CD1c-positive myeloid dendritic cell (primary cell): ENCODE results near the gene SLCO4A1.
"Not testable (repeated sequence)": the region's sequence is repeated elsewhere in the genome, so short reads cannot be mapped to it uniquely, and the experiment has no call there.

ENCODE experiments used
- DNase-seq: peaks from one replicate; pipeline ENCODE4 v3.0.0-alpha.2; 2016; ENCODE audit errors: extremely low spot score

Gene SLCO4A1

DNA sequence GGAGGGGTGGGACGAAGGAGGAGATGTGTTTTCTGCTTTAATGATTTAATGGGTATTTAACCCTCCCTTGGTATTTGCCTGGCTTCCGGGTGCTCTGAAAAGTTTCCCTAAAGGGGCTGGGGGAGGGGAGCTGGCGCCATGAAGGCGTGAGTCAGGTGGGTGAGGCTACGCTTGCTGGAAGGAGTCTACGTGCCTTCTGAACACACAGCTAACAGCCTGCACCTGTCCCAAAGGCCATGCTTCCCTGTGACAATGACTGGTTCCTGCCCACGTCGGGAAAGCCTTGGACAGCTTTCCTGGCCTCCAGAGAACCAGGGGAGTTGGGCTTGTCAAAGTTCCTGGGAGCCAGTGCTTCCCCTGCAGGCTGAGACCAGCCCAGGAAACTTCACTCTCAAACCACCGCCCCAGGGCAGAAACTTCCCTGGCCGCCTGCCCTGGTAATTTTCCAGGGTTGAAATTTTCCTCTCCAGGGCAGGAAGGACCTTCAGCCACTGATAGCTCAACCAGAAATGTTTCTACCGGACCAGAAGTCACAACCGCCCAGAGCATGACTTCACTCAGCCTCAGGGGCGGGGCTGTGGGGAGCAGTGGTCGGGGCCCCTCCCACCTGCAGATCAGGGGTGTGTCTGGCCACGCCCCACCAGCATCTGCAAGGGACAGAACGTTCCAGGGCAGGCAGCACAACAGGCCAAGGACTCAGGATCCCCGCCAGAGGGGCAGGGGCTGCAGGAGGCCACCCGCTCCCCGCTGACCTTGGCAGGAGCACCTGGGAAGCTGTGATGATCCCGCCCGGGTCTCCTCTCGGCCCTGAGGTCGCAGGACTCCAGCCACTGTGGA, 18.6 kb upstream of the SLCO4A1 start:
- DNase-seq, result peak; percentile 90

DNA sequence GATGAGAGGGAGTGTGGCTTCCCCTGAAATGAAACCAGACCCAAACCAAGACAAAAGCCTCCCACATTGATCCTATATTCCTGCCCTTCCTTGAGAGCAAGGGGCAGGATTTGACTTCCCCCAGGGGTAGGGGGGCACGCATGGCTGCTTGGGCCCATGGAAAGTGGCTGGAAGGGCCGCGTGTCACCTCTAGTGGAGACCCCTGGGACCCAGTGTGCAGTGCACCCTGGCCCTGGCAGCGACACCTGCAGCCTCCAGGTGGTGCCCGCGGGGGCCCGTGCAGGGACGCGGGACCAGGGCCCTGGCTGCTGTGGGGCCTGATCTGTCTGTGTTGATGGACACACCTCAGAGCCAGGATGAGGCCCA, 18.0 kb upstream of the SLCO4A1 start:
- no peak for DNase-seq

DNA sequence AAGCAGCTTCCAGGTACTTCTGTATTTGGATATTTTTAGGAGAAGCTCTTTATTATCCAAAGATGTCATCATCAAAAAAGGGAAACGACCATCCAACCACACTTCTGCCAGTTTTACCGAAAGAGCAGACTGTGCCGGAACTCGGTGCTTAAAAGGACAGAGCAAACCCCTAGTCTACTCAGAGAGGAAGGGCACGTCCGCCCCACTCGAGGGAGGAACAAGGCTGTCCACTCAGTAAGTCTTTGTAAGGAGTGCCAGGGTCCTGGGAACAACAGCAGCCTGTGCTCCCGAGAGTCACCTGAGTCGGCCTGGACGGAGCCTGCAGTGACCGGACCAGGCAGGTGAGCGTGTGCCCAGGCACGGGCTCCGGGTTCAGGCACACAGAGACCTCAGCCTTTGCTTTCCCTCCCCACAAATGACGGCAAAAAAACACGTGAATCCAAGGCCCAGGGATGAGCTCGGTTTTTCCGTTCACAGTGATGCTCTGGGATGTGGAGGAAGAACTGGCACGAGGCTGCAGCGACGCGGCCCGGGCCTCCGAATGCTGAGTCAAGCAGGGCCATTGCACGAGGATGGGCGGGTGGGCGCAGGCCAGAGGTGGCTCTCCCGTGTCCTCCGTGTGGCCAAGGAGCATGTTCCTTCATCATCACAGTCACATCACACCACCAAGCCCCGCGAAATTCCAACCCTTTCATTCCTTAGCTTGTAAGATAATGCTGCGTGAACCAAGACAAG, 17.4 kb upstream of the SLCO4A1 start:
- DNase-seq, result peak; percentile 85

DNA sequence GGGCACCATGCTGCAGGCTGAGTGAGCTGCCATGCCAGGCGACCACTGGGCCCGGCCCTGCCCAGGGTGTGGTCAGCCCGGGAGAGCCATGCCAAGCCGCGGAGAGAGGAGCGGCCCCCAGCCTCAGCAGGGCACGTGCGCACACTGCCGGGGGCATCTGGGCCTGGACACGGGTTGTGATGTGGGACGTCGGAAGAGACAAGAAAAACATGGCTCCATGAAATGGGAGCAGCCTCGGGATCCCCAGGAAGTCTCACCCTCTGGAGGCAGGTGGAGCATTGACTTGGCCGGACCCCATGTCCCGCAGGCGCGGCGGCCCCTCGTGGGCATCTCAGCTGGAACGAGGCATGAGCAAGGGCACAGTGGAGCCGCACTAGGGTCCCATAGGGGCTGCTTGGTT, 16.8 kb upstream of the SLCO4A1 start:
- no peak for DNase-seq

DNA sequence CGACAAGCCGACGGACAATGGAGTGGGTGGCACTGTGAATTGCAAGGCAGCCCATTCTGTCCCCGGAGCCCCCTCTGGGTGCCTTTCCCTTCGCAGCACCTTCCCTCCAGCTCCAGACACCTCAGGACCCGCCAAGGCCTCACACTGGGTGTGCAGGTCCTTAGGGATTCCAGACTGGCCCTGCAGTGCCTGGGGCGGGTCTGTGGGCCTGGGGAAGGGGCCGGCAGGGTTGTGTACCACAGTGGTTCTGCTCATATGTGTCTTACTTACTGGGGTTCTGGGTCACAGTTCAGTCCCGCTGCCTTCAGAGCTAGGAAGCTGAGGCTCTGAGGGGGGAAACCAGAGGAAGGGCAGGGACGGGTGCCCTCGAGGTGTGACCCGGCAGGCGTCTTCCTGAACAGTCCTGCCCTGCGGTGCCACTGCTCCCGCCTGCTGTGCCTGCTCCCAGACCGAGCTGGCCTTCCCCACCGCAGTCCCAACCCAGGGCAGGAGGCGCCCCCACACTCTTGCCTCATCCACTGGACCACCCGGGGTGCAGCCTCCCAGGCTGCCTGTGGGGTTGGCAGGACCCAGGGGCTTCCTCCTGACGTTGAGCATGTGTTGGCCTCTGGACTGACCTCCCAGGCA, 16.3 kb upstream of the SLCO4A1 start:
- no peak for DNase-seq

GRCh38 chr20:62627425-62627824, 14.9 kb upstream of the SLCO4A1 start:
- DNase-seq, result not testable (repeated sequence)

DNA sequence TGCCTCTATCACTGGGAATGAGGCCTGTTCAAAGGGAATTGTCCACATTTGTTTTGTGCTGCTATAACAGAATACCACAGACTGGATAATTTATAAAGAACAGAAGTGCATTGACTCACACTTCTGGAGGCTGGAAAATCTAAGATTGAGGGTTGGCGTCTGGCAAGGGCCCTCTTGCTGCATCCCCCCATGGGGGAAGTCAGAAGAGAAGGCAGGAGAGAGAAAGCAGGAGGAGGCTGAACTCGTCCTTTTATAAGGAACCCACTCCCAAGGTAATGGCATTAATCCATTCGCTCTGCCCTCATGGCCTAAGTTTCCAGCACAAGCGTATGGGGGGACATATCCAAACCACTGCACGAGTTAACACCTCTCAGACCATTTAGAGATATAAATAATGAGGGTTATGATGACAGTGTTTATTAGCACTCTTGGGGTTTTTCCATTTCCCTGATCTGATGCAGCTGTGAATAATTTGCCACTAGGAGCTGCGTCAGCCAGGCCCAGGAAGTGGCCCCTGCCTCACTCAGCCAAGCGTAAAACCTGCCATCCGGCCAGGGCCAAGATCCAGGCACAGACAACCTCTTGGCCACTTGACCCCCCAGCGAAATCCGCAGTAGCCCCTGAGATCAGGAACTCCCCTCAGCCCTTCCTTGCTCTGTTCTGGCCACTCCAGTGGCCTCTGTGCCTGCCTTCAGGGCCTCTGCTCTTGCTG, 14.2 kb upstream of the SLCO4A1 start:
- no peak for DNase-seq

GRCh38 chr20:62628691-62629090, 13.6 kb upstream of the SLCO4A1 start:
- DNase-seq, result no peak

DNA sequence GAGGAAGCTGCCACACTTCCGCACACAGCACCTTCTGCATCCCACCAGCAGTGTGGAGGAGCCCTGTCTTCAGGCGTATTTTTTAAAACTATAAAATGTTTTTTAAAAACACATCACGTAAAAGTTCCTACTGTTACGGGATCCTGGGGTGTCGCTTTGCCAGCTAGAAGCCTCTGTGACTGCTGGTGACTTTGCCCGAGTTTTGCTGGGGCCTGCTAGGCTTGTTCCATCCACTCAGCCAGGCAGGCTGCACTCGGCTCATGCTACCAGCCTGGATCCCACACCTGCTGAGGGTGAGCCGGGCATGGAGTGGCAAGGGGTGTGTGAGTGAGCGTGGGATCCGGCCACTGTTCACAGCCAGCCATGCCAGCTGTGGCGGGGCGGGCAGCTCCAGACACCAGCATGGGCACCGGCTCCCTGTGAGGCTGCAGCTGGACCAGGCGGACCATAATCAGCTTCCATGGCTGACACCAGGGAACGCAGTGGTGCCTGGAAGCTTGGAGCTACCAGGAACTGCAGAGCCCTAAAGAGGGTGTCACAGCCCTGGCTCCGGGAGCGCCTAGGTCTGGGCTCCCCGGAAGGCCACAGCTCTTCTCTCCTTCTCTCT, 12.3 kb upstream of the SLCO4A1 start:
- no peak for DNase-seq

DNA sequence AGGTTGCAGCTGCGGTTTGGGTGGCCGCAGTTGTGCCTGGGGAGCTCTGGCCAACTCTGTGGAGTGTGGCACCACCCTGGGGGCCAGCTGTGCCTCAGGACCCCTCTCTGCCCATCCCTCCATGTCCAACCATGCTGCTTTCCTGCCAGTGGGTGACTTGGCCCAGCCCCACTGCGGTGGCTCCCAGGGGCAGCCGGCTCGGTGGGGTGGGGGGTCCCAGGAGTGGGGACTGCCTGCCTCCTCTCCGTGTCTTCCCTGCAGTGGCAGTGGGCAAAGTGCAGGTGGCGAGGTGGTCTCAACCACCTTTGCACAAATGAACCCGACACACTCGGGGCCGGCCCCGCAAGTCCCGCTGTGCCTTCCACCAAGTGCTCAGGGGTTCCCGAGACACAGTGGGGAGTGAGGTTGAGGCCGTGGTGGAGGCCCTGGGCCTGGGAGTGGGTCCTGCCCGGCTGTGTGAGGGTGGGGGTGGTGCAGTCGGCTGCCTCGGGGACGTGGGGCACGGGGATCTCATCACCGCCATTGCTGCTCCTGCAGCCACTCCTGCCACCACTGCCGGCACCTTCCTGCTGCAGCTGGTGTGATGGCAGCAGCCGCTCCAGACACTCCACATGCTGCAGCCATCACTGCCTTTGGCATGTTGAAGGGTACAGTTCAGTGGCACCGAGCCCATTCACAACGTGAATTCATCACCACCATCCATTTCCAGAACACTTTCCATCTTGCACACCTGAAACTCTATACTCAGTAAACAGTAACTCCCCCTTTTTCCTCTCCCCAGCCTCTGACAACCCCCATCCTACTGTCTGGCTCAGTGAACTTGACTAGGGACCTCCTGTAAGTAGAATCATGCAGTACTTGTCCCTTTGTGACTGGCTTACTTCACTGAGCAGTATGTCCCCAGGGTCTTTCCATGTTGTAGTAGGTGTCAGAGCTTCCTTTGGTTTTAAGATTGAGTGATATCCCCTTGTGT, 10.7 kb upstream of the SLCO4A1 start:
- no peak for DNase-seq

DNA sequence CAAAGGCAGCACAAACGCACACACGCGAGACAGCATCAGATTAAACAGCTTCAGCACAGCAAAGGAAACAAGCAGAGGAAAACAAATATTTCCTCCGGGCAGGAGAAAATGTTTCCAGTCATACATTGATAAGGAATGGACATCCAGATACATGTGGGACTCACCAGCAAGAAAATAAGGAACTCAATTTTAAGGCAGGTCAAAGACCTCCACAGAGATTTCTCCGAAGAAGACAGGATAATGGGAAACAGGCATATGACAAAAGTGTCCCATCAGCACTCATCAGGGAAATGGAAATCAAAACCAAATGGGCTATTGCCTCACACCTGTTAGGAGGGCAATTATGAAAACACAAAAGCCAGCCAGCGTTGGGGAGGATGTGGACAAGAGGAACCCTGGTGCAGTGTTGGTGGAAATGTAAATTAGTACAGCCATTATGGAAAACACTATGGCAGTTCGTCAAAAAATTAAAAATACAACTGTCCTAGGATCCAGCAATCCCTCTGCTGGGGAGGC, 9.7 kb upstream of the SLCO4A1 start:
- DNase-seq, result no peak

DNA sequence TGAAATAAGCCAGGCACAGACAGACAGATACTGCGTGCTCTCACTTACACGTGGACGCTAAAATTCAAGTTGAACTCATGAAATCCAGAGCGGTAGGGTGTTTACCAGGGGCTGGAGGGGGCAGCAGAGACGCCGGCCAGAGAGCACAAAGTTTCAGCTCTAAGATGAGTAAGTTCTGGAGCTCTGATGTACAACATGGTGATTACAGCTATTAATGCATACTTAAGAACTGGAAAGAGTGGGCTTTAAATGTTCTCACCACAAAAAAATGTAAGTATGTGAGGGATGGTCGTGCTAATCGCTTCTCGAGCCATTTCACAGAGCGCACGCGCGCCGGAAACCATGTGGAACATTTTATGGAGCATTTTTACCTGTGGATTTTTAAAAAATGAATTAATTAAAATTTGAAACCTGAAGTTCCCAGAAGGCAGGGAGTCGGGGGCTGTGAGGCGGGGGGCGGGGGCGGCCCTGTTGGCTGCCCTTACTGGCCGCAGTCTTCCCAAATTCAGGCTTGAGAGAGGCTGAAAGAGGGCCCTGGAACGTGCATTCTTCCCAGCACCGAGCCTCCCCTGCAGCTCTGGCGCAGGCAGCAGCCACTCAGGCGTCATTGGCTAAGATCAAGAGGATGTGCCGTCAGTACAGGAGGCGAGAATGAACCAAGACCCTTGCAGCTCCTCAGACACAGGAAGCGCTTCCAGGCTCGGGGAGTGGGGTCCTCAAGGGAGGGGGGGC, 8.5 kb upstream of the SLCO4A1 start:
- no peak for DNase-seq

DNA sequence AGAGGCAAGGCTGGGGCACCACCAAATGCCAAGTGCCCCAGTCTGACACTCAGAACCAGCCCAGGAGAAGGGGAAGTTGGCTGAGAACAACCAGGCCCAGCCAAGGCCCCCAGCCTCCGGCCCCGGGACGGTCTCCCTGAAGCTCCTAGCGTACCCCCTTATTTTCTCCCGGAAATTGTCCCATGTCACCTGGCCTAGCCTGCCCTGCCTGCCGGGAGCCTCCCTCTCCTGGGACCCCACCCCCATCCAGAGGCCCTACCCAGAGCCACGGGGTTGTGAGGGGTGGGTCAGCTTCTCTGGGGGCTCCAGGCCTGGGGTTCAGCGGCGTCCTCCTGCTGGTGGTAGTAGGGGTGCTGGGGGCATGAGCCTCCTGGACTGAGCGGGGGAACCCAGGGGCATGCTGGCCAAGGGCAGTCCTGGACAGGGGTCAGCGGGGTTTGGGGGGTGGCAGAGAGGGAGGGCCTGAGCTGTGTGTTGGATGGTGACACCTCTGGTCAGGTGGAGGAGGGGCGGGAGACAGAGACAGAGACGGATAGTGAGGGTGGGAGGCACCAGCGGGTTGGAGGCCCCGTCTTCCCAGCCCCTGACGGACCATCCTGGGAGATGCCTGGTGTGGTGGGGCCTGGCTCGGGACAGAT, 7.9 kb upstream of the SLCO4A1 start:
- DNase-seq, result no peak

DNA sequence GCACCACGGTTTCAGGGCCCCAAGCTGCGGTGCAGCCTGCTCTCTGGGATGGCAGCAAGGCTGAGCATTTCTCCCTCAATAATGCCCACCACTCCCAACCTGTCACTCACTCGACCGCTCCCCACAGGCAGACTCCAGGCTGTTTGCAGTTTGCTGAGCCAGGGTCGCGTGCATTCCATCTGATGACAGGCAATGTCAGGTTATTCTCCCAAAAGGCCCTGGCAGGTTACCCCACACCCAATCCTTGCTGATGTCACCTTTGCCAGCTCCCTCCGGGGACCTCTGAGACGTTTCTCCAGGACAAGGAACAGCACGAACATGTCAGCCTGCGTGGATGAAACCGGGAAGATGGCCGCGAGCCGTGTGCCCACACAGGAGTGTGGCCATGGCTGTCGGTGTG, 7.1 kb upstream of the SLCO4A1 start:
- DNase-seq, result no peak

DNA sequence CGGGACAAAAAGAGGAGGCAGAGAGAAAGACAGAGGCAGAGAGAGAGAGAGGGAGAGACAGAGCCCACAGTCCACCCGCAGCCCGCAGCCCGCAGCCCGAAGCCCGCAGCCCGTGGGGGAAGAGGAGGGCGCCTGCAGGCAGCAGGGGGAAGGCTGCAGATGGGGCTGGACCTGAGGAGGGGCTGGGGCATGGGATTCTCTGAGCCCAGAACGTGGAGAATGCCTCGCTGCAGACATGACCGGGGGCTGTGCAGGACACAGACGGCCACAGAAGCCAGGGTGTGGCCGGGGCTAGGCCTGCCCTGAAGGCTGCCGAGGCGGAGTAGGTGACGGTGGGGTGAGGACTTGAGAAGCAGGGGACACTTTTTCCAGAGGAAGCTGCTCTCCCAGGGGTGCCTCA, 6.5 kb upstream of the SLCO4A1 start:
- DNase-seq, result no peak

DNA sequence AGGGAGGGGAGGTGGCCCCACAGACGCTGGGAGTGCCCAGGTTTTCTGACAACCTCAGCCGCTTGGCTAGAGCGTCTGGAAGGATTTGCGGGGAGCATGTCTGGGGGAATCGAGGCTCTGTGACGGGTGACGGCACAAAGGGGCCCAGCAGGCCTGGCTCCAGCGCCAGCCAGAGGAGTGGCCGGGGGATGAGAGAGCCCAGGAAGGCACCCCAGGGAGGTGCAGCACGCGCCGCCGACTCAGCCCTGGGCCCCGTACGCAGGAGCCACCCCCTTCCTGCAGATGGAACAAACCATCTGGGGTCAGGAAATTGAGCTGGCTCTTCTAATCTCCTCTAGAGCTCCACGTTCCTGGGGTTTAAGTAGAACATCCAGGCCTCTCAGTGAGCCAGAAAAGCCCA, 5.9 kb upstream of the SLCO4A1 start:
- no peak for DNase-seq

DNA sequence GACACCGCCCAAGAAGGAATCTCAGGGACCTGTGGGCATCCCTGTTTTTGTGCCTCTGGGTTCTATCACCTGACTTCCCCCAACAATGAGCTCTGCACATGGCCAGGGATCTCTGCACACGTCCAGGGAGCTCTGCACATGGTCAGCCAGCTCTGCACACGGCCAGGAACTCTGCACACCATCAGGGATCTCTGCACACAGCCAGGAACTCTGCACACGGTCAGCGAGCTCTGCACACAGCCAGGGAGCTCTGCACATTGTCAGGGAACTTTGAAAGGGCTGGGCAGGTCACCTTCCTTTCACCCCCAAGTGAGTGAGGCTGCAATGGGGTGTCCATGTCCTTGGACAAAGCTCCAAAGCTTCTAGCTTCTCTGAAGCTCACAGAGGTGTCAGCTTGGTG, 5.2 kb upstream of the SLCO4A1 start:
- DNase-seq, result no peak

DNA sequence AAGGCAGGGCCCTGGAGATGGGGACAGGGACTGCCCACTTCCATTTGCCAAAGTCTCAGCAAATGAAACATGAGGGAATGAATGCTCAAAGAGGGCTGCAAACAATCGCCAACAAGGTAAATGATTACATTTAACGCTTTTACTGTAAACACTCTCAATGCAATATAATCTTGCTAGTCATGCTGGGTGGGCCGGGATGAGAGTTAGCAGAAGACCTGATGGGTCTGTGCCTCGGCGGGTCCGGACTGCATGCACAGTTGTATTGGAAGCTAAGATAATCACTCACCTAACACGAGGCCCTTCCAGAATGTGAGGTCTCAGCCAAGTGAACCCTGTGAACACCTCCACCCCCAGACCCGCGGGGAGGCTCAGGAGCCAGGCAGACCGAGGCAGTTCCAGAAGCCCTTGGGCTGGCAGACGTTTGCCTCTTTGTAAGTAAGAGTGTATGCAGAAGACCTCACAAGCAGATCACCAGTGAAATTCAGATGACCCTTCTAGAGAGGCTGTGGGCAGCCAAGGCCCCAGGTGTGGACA, 4.7 kb upstream of the SLCO4A1 start:
- no peak for DNase-seq

DNA sequence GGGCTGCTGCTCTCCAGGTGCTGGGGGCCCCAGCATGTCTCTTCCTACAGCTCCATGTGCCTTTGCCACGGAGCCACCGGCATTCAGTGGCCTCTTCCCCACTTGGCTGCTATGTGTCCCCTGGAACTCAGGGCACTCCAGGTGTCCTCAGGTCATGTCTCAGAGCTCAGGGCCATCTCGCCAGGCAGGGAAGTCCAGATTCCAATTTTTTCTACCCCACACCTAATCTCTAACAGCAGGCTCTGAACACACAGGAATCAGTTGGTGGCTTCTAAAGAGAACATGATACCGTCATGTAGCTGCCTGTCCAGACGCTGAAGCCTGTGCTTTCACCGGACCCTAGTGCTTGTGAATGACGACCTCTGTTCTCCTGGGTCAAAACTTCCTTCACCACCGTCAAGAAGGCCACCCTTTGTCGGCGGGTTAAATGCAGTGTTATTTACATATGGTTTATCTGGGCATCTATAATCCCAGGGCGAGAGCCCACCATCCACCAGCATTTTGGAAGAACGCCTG, 4.2 kb upstream of the SLCO4A1 start:
- no peak for DNase-seq
